Brain microvascular endothelial cell (primary cell): Measurements from ENCODE around the gene CACNA1I.

Source experiments
- DNase-seq: peaks from one replicate; pipeline ENCODE4 v3.0.0-alpha.2; 2020
- H3K27ac ChIP-seq: fragments of 250-450 bp; sonication (Bioruptor Pico); 2 replicates; pipeline ENCODE4 v1.5.1; 2020; ENCODE audit warnings: mild to moderate bottlenecking, moderate library complexity
- H3K27me3 ChIP-seq: fragments of 250-450 bp; sonication (Bioruptor Pico); replicated peaks from 2 replicates; pipeline ENCODE4 v1.5.1; 2020; ENCODE audit warnings: mild to moderate bottlenecking
- H3K36me3 ChIP-seq: fragments of 250-450 bp; sonication (Bioruptor Pico); replicated peaks from 2 replicates; pipeline ENCODE4 v1.5.1; 2020; ENCODE audit warnings: mild to moderate bottlenecking
- H3K4me3 ChIP-seq: 2 replicates; pipeline ENCODE4 v1.5.1; 2011; ENCODE audit warnings: low read depth, mild to moderate bottlenecking, control low read depth, low read length, moderate library complexity
- in situ Hi-C: cut with HindIII; loops from 2 replicates; pipeline ENCODE4 v1.10.0; 2017; ENCODE audit warnings: low sequenced_read_pairs, low pct_ligation_motif_present
- TF ChIP-seq, protein P1 (sequence below): IDR thresholded peaks from 2 replicates; pipeline ENCODE4 v1.5.1; 2011; ENCODE audit warnings: low read depth, mild to moderate bottlenecking, moderate library complexity, low read length, control low read depth, inconsistent platforms; ENCODE audit errors: missing control alignments

Gene CACNA1I

DNA sequence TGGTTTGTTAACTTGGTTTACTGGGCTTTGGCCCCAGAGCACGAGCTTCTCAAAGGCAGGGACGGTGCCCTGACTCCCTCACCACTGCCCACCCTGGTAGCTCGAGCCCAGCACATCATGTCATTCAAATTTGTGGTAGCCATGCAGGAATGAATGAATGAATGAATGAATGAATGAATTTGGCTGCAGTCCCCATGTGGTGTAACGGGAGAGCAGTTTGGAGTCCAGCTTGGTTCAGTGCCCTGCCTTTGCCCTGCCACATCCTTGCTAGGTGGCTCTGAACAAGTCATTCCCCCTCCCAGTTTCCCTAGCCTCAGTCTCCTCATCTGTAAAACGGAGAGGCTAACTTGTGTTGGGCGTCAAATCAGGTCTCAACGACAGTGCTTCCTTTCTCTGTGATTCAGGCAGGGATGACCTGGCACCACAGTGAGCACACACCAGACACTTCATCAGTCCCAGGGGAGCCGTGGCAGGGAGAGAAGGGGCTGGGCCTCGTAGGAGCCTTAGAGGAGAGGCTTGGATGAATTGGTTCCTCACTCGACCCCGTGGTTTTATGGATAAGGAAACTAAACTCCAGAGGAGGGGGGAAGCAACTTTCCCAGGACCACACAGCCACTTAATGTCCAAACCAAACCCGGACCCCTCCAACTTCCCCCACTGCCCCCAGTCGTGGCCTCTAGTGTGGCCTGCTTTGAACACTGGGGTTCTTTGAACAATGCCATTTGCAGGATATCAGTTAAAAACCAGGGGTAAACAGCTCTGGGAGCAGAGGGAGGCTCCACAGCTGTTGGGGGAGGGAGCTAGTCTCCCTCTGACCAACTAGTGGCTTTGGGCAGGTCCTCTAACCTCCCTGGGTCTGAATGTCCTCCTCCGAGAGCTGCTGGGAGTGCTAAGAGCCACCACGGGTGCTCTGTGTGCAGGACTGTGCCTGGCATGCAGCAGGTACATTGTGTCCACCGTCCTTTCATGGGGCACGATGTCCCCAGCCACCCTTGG lies 86.2 kb downstream of the CACNA1I start:
- Histone ChIP-seq H3K36me3 (no peaks in the 10 kb centered on the region), H3K4me3 (no peak overlapping the region), H3K27me3 (peaks cover 32% of the 10 kb centered on the region), H3K27ac (no peak overlapping the region)
- in situ Hi-C loops: no loop called here
- TF ChIP-seq, protein P1, sequence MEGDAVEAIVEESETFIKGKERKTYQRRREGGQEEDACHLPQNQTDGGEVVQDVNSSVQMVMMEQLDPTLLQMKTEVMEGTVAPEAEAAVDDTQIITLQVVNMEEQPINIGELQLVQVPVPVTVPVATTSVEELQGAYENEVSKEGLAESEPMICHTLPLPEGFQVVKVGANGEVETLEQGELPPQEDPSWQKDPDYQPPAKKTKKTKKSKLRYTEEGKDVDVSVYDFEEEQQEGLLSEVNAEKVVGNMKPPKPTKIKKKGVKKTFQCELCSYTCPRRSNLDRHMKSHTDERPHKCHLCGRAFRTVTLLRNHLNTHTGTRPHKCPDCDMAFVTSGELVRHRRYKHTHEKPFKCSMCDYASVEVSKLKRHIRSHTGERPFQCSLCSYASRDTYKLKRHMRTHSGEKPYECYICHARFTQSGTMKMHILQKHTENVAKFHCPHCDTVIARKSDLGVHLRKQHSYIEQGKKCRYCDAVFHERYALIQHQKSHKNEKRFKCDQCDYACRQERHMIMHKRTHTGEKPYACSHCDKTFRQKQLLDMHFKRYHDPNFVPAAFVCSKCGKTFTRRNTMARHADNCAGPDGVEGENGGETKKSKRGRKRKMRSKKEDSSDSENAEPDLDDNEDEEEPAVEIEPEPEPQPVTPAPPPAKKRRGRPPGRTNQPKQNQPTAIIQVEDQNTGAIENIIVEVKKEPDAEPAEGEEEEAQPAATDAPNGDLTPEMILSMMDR: no peak
- DNase-seq: no peak

DNA sequence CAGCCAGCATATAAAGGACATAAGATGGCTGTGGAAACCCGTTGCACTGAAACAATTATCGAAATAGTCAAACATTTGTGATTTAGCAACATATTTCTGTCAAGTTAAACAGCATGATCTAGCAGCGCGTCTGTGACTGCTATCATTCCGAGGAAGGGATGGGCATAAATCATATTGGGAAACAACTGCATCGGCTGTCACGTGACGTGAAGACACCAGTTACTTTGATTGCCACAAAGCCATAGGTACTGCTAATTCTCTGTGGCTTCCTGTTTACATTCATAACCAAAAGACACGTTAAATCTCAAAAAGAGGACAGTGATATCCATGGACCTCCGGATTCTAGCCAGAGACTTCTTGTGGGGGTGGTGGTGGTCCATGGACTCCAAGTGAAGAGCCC lies 87.8 kb downstream of the CACNA1I start:
- TF ChIP-seq, protein P1: no peak
- DNase-seq: no peak
- H3K36me3 ChIP-seq: no peaks in the 10 kb centered on the region
- in situ Hi-C loops: no loop called here
- peaks cover 48% of the 10 kb centered on the region for H3K27me3 ChIP-seq
- no peak overlapping the region for H3K4me3 ChIP-seq
- no peak overlapping the region for H3K27ac ChIP-seq

DNA sequence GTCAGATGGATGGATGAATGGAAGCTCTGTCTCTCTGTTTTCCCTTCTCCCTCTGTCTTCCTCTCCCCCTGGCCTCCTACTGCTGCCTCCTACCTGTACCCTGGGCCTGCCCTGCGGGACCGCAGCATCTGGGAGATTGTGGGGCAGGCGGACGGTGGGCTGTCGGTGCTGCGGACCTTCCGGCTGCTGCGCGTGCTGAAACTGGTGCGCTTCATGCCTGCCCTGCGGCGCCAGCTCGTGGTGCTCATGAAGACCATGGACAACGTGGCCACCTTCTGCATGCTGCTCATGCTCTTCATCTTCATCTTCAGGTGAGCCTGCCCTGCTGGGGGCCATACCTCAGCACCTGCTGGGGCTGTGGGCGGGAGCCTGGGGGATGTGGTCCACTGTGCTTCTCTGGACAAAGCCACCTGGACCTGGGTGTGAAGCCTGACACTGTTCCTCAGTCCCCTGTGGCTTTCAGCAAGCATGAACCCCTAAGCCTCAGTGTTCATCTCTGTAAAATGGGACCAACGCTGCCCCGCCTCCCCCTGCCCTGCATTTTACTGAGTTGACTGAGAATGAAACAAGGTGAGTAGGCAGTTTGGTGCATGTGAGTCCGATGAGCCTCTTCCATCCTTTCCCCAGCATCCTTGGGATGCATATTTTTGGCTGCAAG lies 88.4 kb downstream of the CACNA1I start:
- in situ Hi-C loops: no loop called here
- H3K36me3 ChIP-seq: no peaks in the 10 kb centered on the region
- H3K27ac ChIP-seq: no peak overlapping the region
- H3K4me3 ChIP-seq: no peak overlapping the region
- H3K27me3 ChIP-seq: peaks cover 53% of the 10 kb centered on the region
- TF ChIP-seq, protein P1: no peak
- no peak for DNase-seq

DNA sequence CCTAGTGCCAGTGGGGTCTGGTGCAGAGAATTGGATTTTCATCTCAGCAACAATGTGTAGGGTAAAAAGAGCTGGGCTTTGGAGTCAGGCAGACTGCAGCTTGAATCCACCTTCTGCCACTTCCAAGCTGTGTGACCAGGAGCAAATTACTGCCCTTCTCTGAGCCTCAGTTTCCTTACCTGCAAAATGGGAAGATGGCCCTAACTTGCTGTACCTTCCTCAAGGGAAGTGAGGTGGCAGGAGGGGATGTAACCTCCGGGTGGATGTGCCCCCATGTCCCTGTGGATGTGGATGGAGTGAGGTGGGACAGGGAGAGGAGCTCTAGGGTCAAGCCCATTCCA lies 90.9 kb downstream of the CACNA1I start:
- TF ChIP-seq, protein P1: no peak
- no peak overlapping the region for H3K4me3 ChIP-seq
- H3K27ac ChIP-seq: no peak overlapping the region
- in situ Hi-C loops: no loop called here
- no peaks in the 10 kb centered on the region for H3K36me3 ChIP-seq
- no peak for DNase-seq
- peaks cover 54% of the 10 kb centered on the region for H3K27me3 ChIP-seq

DNA sequence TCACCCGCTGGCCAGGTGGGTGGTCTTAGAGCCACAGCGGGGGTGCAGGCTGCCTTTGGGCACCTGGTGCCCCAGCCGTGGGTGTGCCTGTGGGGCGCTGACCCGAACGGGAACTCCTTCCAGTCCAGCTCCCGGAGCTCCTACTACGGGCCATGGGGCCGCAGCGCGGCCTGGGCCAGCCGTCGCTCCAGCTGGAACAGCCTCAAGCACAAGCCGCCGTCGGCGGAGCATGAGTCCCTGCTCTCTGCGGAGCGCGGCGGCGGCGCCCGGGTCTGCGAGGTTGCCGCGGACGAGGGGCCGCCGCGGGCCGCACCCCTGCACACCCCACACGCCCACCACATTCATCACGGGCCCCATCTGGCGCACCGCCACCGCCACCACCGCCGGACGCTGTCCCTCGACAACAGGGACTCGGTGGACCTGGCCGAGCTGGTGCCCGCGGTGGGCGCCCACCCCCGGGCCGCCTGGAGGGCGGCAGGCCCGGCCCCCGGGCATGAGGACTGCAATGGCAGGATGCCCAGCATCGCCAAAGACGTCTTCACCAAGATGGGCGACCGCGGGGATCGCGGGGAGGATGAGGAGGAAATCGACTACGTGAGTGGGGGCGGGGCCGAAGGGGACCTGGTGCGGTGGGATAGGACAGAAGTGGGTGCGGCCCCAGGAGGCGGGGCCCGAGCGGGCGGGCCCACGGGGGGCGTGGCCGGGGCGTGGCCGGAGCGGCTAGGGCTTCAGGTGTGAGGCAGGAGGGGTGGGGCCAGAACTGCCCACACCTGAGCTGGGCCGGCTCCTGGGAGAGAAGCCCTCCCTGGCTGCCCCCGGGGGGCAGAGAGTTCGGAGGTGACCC lies 91.5 kb downstream of the CACNA1I start:
- Histone ChIP-seq H3K4me3 (no peak overlapping the region), H3K27me3 (peaks cover 52% of the 10 kb centered on the region), H3K27ac (no peak overlapping the region), H3K36me3 (no peaks in the 10 kb centered on the region)
- DNase-seq: no peak
- in situ Hi-C loops: no loop called here
- TF ChIP-seq, protein P1: no peak
